ENCODE measurements around the gene DMAC2L.
A peak's percentile ranks its signal among the peaks of the same experiment; 100 is the strongest.

DMAC2L gene

GRCh38 chr14:50320283-50320682 is 8.2 kb downstream of the DMAC2L start:
- peak overlapping the region; percentile 62 for H3K27ac ChIP-seq (ENCODE audit: low read depth, low read length)
- H3K9me3 ChIP-seq (ENCODE audit: control insufficient read depth in 5 of 5, low read length in 5 of 5): no peaks in the 10 kb centered on the region
- peaks cover 0 to 19% (median 6%) of the 10 kb centered on the region in 5 donors for H3K4me1 ChIP-seq (ENCODE audit: control insufficient read depth in 5 of 5, insufficient read depth in 5 of 5, low read length in 5 of 5)
- H3K4me3 ChIP-seq (ENCODE audit: low read depth in 1 of 5, low read length in 5 of 5): peak overlapping the region in 1 of 5 donors; percentile 43
- H3K36me3 ChIP-seq (ENCODE audit: control insufficient read depth in 5 of 5, insufficient read depth in 5 of 5, low read length in 5 of 5): peaks cover 2 to 12% (median 4%) of the 10 kb centered on the region in 5 donors
- H3K27me3 ChIP-seq (ENCODE audit: control insufficient read depth in 5 of 5, insufficient read depth in 4 of 5, low read length in 5 of 5): no peaks in the 10 kb centered on the region
- peak overlapping the region in 1 of 5 donors; percentile 9 for H3K9ac ChIP-seq (ENCODE audit: low read length in 5 of 5)

- Histone ChIP-seq H3K27me3 (ENCODE audit: control insufficient read depth in 5 of 5, insufficient read depth in 4 of 5, low read length in 5 of 5) (no peaks in the 10 kb centered on the region), H3K9me3 (ENCODE audit: control insufficient read depth in 5 of 5, low read length in 5 of 5) (no peaks in the 10 kb centered on the region), H3K4me1 (ENCODE audit: control insufficient read depth in 5 of 5, insufficient read depth in 5 of 5, low read length in 5 of 5) (peaks cover 0 to 19% (median 6%) of the 10 kb centered on the region in 5 donors), H3K27ac (ENCODE audit: low read depth, low read length) (peak overlapping the region; percentile 62), H3K36me3 (ENCODE audit: control insufficient read depth in 5 of 5, insufficient read depth in 5 of 5, low read length in 5 of 5) (peaks cover 2 to 15% (median 4%) of the 10 kb centered on the region in 5 donors), H3K9ac (ENCODE audit: low read length in 5 of 5) (peak overlapping the region in 4 of 5 donors; percentile 9 to 78 (median 38)), H3K4me3 (ENCODE audit: low read depth in 1 of 5, low read length in 5 of 5) (peak overlapping the region; percentile 23 to 56 (median 44))
These were observed 9.0 kb downstream of the DMAC2L start for GRCh38 chr14:50321009-50321660.

- Histone ChIP-seq H3K36me3 (ENCODE audit: control insufficient read depth in 5 of 5, insufficient read depth in 5 of 5, low read length in 5 of 5) (peaks cover 0 to 11% (median 4%) of the 10 kb centered on the region in 5 donors), H3K4me3 (ENCODE audit: low read depth in 1 of 5, low read length in 5 of 5) (no peak overlapping the region), H3K9me3 (ENCODE audit: control insufficient read depth in 5 of 5, low read length in 5 of 5) (no peaks in the 10 kb centered on the region), H3K4me1 (ENCODE audit: control insufficient read depth in 5 of 5, insufficient read depth in 5 of 5, low read length in 5 of 5) (peaks cover 10 to 45% (median 33%) of the 10 kb centered on the region in 5 donors), H3K27ac (ENCODE audit: low read depth, low read length) (peak overlapping the region; percentile 78), H3K9ac (ENCODE audit: low read length in 5 of 5) (no peak overlapping the region), H3K27me3 (ENCODE audit: control insufficient read depth in 5 of 5, insufficient read depth in 4 of 5, low read length in 5 of 5) (no peaks in the 10 kb centered on the region)
These were observed 19.5 kb downstream of the DMAC2L start for GRCh38 chr14:50331596-50331995.

GRCh38 chr14:50333014-50333509 is 20.9 kb downstream of the DMAC2L start:
- Histone ChIP-seq H3K9ac (ENCODE audit: low read length in 5 of 5) (no peak overlapping the region), H3K36me3 (ENCODE audit: control insufficient read depth in 5 of 5, insufficient read depth in 5 of 5, low read length in 5 of 5) (peaks cover 0 to 10% (median 4%) of the 10 kb centered on the region in 5 donors), H3K4me1 (ENCODE audit: control insufficient read depth in 5 of 5, insufficient read depth in 5 of 5, low read length in 5 of 5) (peaks cover 10 to 45% (median 33%) of the 10 kb centered on the region in 5 donors), H3K9me3 (ENCODE audit: control insufficient read depth in 5 of 5, low read length in 5 of 5) (no peaks in the 10 kb centered on the region), H3K4me3 (ENCODE audit: low read depth in 1 of 5, low read length in 5 of 5) (no peak overlapping the region), H3K27me3 (ENCODE audit: control insufficient read depth in 5 of 5, insufficient read depth in 4 of 5, low read length in 5 of 5) (no peaks in the 10 kb centered on the region), H3K27ac (ENCODE audit: low read depth, low read length) (peak overlapping the region; percentile 69)

GRCh38 chr14:50334211-50334610 is 22.1 kb downstream of the DMAC2L start:
- Histone ChIP-seq H3K4me1 (ENCODE audit: control insufficient read depth in 5 of 5, insufficient read depth in 5 of 5, low read length in 5 of 5) (peaks cover 10 to 45% (median 33%) of the 10 kb centered on the region in 5 donors), H3K27ac (ENCODE audit: low read depth, low read length) (peak overlapping the region; percentile 86), H3K9ac (ENCODE audit: low read length in 5 of 5) (no peak overlapping the region), H3K27me3 (ENCODE audit: control insufficient read depth in 5 of 5, insufficient read depth in 4 of 5, low read length in 5 of 5) (no peaks in the 10 kb centered on the region), H3K4me3 (ENCODE audit: low read depth in 1 of 5, low read length in 5 of 5) (no peak overlapping the region), H3K36me3 (ENCODE audit: control insufficient read depth in 5 of 5, insufficient read depth in 5 of 5, low read length in 5 of 5) (peaks cover 0 to 12% (median 4%) of the 10 kb centered on the region in 5 donors), H3K9me3 (ENCODE audit: control insufficient read depth in 5 of 5, low read length in 5 of 5) (no peaks in the 10 kb centered on the region)

- peak overlapping the region in 2 of 5 donors; percentile 6 to 39 for H3K4me3 ChIP-seq (ENCODE audit: low read depth in 1 of 5, low read length in 5 of 5)
These were observed 23.3 kb downstream of the DMAC2L start for GRCh38 chr14:50335389-50335788.

GRCh38 chr14:50335989-50336824 is 24.1 kb downstream of the DMAC2L start:
- Histone ChIP-seq H3K27ac (ENCODE audit: low read depth, low read length) (peak overlapping the region; percentile 86), H3K9me3 (ENCODE audit: control insufficient read depth in 5 of 5, low read length in 5 of 5) (no peaks in the 10 kb centered on the region), H3K4me3 (ENCODE audit: low read depth in 1 of 5, low read length in 5 of 5) (peak overlapping the region in 3 of 5 donors; percentile 5 to 40 (median 22)), H3K27me3 (ENCODE audit: control insufficient read depth in 5 of 5, insufficient read depth in 4 of 5, low read length in 5 of 5) (no peaks in the 10 kb centered on the region), H3K9ac (ENCODE audit: low read length in 5 of 5) (peak overlapping the region in 2 of 5 donors; percentile 51 to 63), H3K4me1 (ENCODE audit: control insufficient read depth in 5 of 5, insufficient read depth in 5 of 5, low read length in 5 of 5) (peaks cover 10 to 45% (median 33%) of the 10 kb centered on the region in 5 donors), H3K36me3 (ENCODE audit: control insufficient read depth in 5 of 5, insufficient read depth in 5 of 5, low read length in 5 of 5) (peaks cover 0 to 9% (median 0%) of the 10 kb centered on the region in 5 donors)

More at GRCh38 chr14:50335389-50335788, 23.3 kb downstream of the DMAC2L start:
- Histone ChIP-seq H3K4me1 (ENCODE audit: control insufficient read depth in 5 of 5, insufficient read depth in 5 of 5, low read length in 5 of 5) (peaks cover 10 to 45% (median 33%) of the 10 kb centered on the region in 5 donors), H3K27me3 (ENCODE audit: control insufficient read depth in 5 of 5, insufficient read depth in 4 of 5, low read length in 5 of 5) (no peaks in the 10 kb centered on the region), H3K27ac (ENCODE audit: low read depth, low read length) (peak overlapping the region; percentile 86), H3K9me3 (ENCODE audit: control insufficient read depth in 5 of 5, low read length in 5 of 5) (no peaks in the 10 kb centered on the region), H3K36me3 (ENCODE audit: control insufficient read depth in 5 of 5, insufficient read depth in 5 of 5, low read length in 5 of 5) (peaks cover 0 to 12% (median 1%) of the 10 kb centered on the region in 5 donors), H3K9ac (ENCODE audit: low read length in 5 of 5) (peak overlapping the region in 2 of 5 donors; percentile 51 to 63)

GRCh38 chr14:50338587-50338986 is 26.5 kb downstream of the DMAC2L start:
- no peaks in the 10 kb centered on the region for H3K27me3 ChIP-seq (ENCODE audit: control insufficient read depth in 5 of 5, insufficient read depth in 4 of 5, low read length in 5 of 5)
- H3K9ac ChIP-seq (ENCODE audit: low read length in 5 of 5): no peak overlapping the region
- H3K4me1 ChIP-seq (ENCODE audit: control insufficient read depth in 5 of 5, insufficient read depth in 5 of 5, low read length in 5 of 5): peaks cover 15 to 39% (median 38%) of the 10 kb centered on the region in 5 donors
- no peak overlapping the region for H3K27ac ChIP-seq (ENCODE audit: low read depth, low read length)
- no peak overlapping the region for H3K4me3 ChIP-seq (ENCODE audit: low read depth in 1 of 5, low read length in 5 of 5)
- H3K9me3 ChIP-seq (ENCODE audit: control insufficient read depth in 5 of 5, low read length in 5 of 5): no peaks in the 10 kb centered on the region
- peaks cover 0 to 6% (median 0%) of the 10 kb centered on the region in 5 donors for H3K36me3 ChIP-seq (ENCODE audit: control insufficient read depth in 5 of 5, insufficient read depth in 5 of 5, low read length in 5 of 5)

GRCh38 chr14:50339178-50339804 is 27.2 kb downstream of the DMAC2L start:
- H3K27ac ChIP-seq (ENCODE audit: low read depth, low read length): no peak overlapping the region
- H3K9ac ChIP-seq (ENCODE audit: low read length in 5 of 5): no peak overlapping the region
- H3K9me3 ChIP-seq (ENCODE audit: control insufficient read depth in 5 of 5, low read length in 5 of 5): no peaks in the 10 kb centered on the region
- H3K27me3 ChIP-seq (ENCODE audit: control insufficient read depth in 5 of 5, insufficient read depth in 4 of 5, low read length in 5 of 5): no peaks in the 10 kb centered on the region
- H3K36me3 ChIP-seq (ENCODE audit: control insufficient read depth in 5 of 5, insufficient read depth in 5 of 5, low read length in 5 of 5): peaks cover 0 to 6% (median 0%) of the 10 kb centered on the region in 5 donors
- no peak overlapping the region for H3K4me3 ChIP-seq (ENCODE audit: low read depth in 1 of 5, low read length in 5 of 5)
- peaks cover 15 to 44% (median 43%) of the 10 kb centered on the region in 5 donors for H3K4me1 ChIP-seq (ENCODE audit: control insufficient read depth in 5 of 5, insufficient read depth in 5 of 5, low read length in 5 of 5)
